A549 treated with CORT108297 at 1 μM for 4 hours (cell line): ENCODE data around the gene LCORL. TPM values are rescaled to one million over a fixed set of nuclear protein-coding genes. Genes with fewer than 3 reads are reported as not detected.

ENCODE experiments used
- total RNA-seq: library from RNA; stranded (reverse); fragments of 200-300 nt; extraction: Qiagen RNA extraction; gene quantifications from 5 replicates; pipeline ENCODE4 v1.2.3, GENCODE V29; 2022

LCORL gene
- total RNA-seq = 3.8 to 5.4 TPM (median 4.6 TPM) in 5 replicates

DNA sequence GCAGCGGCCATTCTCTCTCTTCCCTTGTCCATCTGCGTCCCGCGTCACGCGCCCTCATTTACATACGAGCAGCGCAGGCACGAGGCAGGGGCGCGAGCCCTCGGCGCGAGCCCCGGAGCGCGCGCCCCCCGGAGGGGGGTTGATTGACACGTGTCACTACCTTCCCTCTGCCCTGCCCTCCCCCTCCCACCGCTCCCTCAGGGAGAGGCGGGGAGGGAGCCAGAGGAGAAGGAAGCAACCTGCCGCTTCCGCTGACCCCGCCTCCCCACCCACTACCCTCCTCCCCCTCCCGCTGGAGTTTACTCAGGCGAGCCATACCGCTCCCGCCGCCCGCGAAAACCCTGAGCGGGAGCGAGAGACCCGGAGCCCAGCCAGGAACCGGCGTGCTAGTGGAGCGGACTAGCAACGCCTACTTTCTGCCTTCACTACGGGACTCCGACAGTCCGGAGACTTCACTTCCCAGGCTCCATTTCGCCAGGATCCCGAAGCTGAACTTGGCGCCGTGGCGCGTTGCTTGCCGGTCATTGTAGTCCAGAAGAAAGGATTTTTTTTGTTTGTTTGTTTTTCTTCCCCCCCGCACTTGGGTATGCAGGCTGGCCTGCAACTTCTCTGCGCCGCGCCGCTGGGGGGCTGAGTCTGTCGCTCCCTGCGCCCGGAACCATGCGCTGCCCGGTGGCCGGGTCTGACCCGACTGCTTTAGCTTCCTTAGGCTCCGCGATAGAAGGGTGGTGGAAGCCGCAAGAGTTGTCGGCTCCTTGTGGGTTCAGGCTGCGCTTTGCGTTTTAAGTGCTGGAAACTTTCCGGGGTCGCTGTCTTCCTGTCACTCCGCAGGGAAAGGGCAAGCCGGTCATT lies at the start of gene LCORL:
TSS of gene LCORL (minus strand) at position 36 of the 852 bp plus-strand sequence. CDS start at position 32, 4 bp downstream.

DNA sequence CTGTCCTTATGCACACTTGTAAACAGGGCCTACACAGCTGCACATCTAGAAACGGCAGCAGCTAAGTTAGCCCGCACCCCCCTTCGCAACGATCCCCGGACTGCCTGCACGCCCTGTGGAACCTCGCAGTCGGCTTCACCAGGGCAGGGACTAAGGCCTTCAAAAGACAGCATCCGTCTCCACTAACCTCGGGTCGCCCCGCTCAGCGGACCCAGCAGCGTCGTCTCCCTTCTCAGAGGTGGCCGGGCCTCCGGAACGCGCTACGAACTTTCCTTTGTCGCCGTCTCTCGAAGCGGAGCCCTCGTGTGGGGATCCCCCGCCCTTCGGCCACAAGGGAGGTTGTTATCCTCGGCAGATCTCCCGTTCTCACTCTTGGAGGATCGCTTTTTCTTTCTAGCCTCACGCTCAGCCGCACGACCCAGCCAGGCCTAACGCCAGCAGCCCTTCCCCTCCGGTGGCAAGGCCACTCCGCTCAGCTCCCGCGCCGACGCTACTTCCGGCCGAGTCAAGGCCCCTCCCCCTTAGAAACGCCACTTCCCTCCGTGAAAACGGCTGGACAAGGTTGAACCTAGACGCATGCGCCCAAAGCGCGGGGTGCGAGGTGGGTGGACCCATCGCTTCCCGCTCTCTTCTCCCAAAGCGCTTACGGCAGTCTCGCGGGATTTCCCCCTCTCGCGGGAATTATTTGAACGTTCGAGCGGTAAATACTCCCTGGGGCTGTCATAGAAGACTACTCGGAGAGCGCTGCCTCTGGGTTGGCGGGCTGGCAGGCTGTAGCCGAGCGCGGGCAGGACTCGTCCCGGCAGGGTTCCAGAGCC lies 211.1 kb downstream of the LCORL start, which contains the start of the genes DCAF16 and NCAPG:
TSS of gene DCAF16 (minus strand) at position 498 of the 818 bp plus-strand sequence. CDS start 6,616 bp downstream, outside the sequence.
TSS of gene NCAPG (plus strand) at position 720 of the 818 bp plus-strand sequence. CDS start 99 bp downstream, outside the sequence.

Other genes starting within 250 kb of the LCORL start
- 0.01 to 0.06 TPM (median 0.05 TPM) in 5 replicates for gene FAM184B, start 240.1 kb downstream of the LCORL start, total RNA-seq
- gene DCAF16, start 211.0 kb downstream of the LCORL start, total RNA-seq = 4.9 to 6.7 TPM (median 6.6 TPM) in 5 replicates
- 25.6 to 28.3 TPM (median 27.2 TPM) in 5 replicates for gene NCAPG, start 210.8 kb downstream of the LCORL start, total RNA-seq